ENCODE measurements around the gene FBXW2. TPM values are rescaled to one million over a fixed set of nuclear protein-coding genes. Genes with fewer than 3 reads are reported as not detected.

Gene FBXW2
- total RNA-seq, 1 experiment from 2014 or later = 23.1 TPM

DNA sequence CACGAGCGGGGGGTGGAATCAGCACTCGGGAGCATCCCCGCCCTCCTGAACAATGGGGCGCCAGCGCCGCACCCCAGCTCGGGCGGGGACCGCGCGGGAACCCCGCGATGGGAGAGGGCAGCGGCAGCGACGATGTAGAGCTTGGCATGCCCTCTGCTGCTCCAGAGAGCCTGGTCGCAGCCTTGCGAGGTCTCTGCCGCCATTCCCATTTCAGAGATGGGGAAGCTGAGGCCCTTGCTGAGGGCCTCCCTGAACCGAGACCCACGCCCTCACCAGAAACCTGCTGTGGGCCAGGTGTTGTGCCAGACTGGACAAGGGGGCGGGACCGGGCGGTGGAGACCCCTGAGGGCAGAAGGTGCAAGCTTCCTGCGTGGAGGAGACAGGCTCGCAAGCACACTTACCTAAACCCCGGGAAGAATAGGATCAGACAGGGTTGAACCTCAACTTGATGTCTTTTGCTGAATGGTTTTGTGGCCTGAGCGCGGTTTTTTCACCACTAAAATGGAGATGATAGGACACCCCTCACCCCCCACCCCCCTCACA is 78.3 kb downstream of the FBXW2 start:
- DNase-seq (ENCODE audit: low read depth) = no peak

DNA sequence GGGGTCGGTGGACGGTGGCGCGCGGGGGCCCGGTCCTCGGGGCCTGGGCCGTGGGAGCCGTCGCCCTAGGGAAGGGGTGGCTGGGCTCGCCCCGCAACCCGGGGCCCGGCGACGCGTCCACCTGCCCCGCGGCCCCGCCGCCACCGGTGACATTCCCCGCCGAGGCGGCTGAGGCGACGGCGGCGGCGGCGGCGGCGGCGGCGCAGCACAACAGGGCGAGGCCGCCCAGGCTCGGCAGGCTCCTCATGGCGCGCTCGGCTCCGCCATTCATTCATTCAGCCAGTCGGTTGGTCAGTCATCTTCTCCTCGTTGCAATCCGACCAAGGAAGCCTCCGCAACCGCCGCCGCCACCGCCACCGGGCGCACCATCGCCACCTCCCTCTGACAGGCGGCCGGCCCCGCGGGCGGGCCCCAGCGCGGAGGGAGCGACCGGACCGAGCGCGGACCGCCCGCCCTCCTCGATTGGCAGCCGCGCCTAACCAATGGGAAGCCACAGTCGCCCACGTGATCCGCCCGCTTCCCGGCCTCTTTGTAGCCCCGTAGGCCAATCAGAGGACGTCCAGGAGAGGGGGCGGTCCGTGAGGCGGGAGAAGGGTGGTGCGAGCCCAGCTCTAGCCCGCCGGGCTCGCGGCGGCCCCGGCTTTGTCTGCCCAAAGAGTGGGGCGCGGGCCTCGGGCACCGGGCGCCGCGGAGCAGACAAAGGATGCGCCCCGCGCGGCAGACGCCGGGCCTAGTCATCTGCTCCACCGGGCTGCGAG is 78.9 kb downstream of the FBXW2 start, which contains the start of gene MEGF9:
TSS of gene MEGF9 (minus strand) at position 383 of the 758 bp plus-strand sequence. CDS start at position 271, 112 bp downstream.
- DNase-seq (ENCODE audit: low read depth) = peak; percentile 96

DNA sequence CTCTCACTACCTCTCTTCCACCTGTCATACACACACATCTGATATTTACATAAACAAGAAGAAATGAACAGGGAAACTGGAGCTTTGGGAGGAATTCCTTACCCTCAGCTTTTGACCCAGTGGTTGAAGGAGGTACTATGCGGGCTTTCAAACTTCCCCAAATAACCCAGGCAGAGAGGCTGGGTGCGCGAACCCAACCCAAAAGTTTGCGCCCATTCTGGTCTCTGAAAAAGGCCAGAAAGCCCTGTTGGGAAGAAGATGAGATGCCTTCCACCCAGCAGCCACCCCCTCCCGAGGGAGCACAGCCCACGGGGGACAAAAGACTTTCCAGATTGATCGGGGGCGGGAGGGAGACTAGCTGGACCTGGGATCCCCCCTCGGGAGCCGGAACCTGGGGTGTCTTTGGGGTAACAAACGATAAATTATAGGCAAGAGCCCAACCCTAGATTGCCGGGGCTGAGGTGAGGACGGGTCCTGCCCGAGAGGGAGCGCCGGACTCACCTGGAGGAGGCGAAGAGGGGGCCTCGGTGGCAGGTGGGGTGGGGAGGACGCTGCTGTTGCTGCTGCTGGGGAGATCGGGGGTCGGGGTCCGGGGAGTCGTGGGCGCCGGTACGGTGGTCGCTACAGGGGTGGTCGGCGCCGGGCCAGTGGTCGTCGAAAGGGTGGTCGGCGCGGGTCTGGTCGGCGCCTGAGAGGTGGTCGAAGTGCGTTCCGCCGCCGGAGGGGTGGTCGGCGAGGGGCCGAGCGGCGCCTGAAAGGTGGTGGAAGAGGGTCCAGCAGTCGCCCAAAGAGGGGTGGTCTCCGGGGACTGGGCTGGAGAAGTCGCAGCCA is 79.7 kb downstream of the FBXW2 start:
- no peak for DNase-seq (ENCODE audit: low read depth)

DNA sequence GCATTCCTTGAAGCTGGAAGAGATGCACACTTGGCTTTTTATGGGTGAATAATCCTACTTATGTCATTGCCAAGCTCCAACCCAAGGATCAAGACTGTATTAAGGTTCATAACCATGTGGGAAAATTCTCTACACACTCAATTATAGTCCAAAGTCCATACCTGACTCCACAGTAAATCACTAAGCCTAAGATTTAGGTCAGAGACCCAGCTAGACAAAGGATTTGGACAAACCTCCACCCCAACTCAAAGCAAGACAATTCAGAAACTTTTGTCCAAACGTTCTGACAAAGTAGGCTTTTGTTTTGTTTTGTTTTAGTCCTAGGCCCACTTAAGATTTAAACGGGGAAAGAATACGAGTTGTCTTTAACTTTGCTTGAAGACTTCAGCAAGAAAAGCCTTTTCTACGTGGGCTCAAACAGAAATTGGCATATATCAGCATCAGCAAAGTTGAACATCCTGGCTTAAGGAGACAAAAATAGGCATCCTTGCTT is 80.6 kb downstream of the FBXW2 start:
- DNase-seq (ENCODE audit: low read depth) = no peak

DNA sequence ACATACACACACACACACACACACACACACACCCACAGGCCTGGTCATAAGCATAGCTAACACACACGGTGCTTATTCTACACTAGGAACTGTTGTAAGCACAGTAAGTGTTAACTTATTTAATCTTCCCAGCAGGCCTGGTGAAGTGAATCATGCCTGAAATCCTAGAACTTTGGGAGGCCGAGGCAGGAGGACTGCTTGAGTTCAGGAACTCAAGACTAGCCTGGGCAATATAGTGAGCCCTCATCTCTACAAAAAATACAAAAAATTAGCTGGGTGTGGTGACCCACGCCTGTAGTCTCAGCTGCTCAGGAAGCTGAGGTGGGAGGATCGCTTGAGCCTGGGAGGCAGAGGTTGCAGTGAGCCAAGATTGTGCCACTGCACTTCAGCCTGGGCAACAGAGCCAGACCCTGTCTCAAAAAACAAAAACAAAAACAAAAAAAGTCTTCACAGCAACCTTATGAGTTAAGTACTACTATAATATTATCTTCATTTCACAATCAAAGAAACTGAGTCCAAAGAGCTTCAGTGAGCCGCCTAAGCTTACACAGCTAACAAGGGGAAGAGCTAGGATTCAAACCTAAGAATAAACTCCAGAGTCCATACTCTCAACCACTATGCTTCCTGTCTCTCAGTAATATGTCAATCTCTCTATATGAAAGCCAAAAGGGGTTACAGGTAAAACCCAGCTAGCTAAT is 81.2 kb downstream of the FBXW2 start:
- DNase-seq (ENCODE audit: low read depth) = no peak

DNA sequence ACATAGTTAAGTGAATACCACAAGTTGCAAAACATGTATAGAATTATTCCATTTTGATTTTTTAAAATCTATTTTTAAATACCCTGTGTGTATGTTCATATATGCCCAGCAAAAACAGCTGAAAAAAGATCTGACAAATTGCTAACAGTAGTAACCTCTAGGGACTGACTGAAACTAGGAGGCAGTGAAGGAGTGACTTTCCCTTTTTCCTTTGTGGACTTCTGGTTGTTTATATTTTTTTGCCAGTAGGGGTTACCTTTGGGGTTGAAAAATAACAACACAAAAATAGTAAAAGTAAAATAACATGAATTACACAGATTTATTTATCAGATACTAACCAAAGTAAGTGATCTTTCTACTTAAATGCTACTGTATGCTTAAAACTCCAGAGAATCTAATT is 81.9 kb downstream of the FBXW2 start:
- DNase-seq (ENCODE audit: low read depth) = no peak

DNA sequence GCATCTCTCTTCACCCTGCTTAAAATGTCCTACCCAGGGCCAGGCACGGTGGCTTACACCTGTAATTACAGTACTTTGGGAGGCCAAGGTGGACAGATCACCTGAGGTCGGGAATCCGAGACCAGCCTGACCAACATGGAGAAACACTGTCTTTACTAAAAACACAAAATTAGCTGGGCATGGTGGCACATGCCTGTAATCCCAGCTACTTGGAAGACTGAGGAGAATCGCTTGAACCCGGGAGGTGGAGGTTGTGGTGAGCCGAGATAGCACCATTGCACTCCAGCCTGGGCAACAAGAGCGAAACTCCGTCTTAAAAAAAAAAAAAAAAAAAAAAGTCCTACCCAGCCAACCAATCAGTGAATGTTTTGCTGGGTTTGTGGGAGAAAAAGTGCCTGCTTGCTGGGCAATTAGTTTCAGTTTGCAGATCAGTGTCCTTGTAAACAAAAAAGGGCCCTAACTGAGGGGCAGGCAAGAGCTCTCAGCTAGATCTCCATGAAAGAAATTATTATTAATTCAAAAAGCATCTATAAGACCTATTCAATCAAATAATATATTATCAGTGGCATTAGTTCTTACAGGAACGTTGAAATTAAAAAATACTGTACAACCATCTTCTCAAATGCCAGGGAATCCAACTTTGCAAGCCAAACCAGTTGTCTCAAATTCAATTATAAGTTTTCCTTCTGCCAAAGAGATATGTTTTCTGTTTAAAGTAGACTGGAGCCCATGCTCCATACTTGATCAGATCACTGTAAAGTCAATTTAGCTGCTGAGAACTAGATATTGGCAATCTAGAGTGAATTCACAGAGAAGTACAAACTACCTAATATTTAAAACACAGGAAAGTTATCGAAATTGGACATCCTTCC is 82.9 kb downstream of the FBXW2 start:
- DNase-seq (ENCODE audit: low read depth) = peak; percentile 81

DNA sequence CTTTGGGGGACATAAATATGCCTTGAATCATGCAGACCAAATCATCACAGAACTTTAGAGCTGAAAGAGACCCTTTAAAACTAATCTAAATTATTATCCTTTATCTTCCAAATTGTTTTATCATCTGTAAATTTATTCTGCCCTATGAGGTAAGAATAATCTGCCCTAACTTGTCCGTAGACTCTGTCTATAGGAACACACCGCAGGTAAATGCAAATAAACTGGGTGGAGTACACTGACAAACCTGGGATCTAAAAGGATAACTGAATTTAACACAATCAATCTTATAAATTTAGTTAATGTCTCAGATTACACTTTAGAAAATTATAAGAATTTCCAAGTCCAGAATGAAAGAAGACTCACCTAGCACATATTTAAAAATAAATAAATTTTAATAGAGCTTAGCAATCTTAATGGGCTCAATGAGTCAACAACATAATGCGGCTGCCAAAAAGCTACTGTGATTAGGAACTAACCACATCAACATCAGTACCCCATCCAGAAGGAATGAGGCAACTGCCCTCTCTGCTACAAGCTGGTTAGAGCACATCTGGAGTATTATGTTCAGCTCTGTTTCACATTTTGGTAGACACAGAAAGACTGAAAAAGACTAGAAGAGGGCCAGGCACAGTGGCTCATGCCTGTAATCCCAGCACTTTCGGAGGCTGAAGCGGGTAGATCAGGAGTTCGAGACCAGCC is 84.5 kb downstream of the FBXW2 start:
- peak; percentile 66 for DNase-seq (ENCODE audit: low read depth)

DNA sequence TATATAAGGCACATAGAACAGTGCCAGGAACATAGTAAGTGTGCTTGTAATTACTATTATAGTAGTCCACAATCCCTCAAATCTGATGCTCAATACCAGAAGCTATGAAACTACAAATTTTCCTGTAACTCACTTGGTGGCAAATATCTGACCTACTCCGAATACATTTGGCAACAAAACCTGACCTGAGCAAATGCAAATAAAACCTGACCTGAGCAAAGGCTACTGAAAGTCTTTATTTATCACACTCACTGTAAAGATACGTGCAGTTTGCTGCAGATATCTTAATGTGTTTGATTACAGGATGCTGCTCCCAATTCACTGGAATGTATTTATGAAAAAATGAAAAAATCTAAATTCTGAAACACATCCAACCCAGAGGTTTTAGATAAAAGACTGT is 86.0 kb downstream of the FBXW2 start:
- DNase-seq (ENCODE audit: low read depth) = no peak

Other genes with a start within 250 kb of the FBXW2 start
- 38.2 and 42.1 TPM in 2 replicates for gene CDK5RAP2, start 213.2 kb downstream of the FBXW2 start, total RNA-seq (2014; rRNA removed; shearing (Covaris generic))
- gene MEGF9, start 78.9 kb downstream of the FBXW2 start, total RNA-seq (2014; rRNA removed; shearing (Covaris generic)) = 10.5 and 11.1 TPM in 2 replicates
- gene PSMD5, start 49.5 kb upstream of the FBXW2 start, total RNA-seq (2014; rRNA removed; shearing (Covaris generic)) = 33.6 and 35.3 TPM in 2 replicates
- gene PHF19, start 83.8 kb upstream of the FBXW2 start, total RNA-seq (2014; rRNA removed; shearing (Covaris generic)) = 73.2 and 73.4 TPM in 2 replicates
- 3.1 and 3.4 TPM in 2 replicates for gene TRAF1, start 133.4 kb upstream of the FBXW2 start, total RNA-seq (2014; rRNA removed; shearing (Covaris generic))